ENCODE measurements around the gene TCFL5. TPM values are rescaled to one million over a fixed set of nuclear protein-coding genes. Genes with fewer than 3 reads are reported as not detected.
A peak's percentile ranks its signal among the peaks of the same experiment; 100 is the strongest.

TCFL5 gene
- total and polyA plus RNA-seq, 5 experiments from 2014 or later: 1.0 to 13.4 (median 2.1) TPM

DNA sequence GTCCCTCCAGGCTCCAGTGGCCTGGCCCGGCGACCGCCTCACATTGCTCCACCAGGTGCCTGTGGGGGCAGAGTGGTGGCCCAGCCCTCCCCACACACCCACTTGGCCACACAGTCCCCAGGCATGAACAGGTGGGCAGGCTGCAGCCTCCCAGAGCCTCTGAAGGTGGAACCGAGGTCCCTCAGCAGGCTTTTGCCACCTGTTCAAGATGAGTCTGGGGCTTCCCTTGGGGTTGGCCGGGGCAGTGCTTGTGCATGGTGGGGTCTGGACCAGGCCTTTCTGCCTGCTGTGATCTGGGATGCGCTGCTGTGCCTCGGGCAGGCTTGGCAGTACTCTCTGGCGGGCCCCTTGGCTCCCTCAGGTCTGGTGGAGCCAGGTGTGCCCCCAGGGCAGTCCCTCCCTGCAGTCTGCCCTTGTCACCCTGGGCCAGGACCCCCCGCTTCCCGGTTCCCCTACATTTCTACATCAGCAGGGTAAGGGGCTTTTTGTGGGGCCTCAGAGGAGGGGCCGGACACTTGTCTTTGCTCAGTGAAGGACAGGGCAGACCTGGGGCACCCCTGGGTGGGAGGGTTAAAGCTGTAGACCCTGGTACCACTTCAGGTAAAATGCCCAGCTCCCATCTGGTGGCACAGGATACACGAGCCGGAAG is 47.4 kb downstream of the TCFL5 start:
- peak overlapping the region in 5 of 10 donors; percentile 49 to 79 (median 65) for H3K27ac Mint-ChIP-seq
- peaks cover 10 to 17% (median 13%) of the 10 kb centered on the region in 4 donors for H3K4me1 Mint-ChIP-seq
- POLR2A ChIA-PET: interaction anchor here (0.7 to 4.1 kb wide), 4 partner anchors 11 to 41 kb away, joined by 3 to 17 read pairs (median 4); partner anchors contain the start of gene MRGBP
- H3K27me3 Mint-ChIP-seq: peaks cover 0 to 22% (median 2%) of the 10 kb centered on the region in 5 donors
- H3K4me3 Mint-ChIP-seq: peak overlapping the region in 2 of 10 donors; percentile 8 to 38
- no peak for DNase-seq
- ATAC-seq: no peak
- H3K36me3 Mint-ChIP-seq: peaks cover 0 to 28% (median under 1%) of the 10 kb centered on the region in 3 donors
- no peaks in the 10 kb centered on the region for H3K9me3 Mint-ChIP-seq

DNA sequence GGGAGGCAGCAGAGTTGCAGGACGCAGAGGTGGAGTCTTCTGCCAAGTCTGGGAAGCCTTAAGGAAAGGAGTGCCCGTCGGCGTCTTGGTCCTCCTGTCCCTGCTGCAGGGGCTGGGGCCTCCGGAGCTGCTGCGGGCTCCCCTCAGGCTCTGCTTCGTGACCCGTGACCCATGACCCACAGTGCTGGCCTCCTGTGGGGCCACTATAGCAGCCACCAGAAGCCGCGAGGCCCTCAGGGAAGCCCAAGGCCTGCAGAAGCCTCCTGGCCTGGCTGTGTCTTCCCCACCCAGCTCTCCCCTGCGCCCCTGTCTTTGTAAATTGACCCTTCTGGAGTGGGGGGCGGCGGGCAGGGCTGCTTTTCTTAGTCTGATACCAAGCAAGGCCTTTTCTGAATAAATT is 48.0 kb downstream of the TCFL5 start:
- POLR2A ChIA-PET: interaction anchor here (4.1 kb wide), 1 partner anchor 19 kb away, joined by 17 read pairs; no protein-coding TSS in a partner anchor
- no peak overlapping the region for H3K27ac Mint-ChIP-seq
- no peak overlapping the region for H3K4me3 Mint-ChIP-seq

DNA sequence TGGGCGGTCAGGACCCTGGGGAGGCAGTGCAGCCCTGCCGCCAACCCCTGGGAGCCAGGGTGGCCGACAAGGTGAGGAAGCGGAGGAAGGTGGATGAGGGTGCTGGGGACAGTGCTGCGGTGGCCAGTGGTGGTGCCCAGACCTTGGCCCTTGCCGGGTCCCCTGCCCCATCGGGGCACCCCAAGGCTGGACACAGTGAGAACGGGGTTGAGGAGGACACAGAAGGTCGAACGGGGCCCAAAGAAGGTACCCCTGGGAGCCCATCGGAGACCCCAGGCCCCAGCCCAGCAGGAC is 48.8 kb downstream of the TCFL5 start:
- Mint-ChIP-seq H3K9me3 (no peaks in the 10 kb centered on the region), H3K27me3 (peaks cover 0 to 15% (median 2%) of the 10 kb centered on the region in 5 donors), H3K4me1 (peaks cover 12 to 20% (median 16%) of the 10 kb centered on the region in 4 donors), H3K27ac (no peak overlapping the region), H3K4me3 (no peak overlapping the region), H3K36me3 (peaks cover 0 to 35% (median 6%) of the 10 kb centered on the region in 3 donors)
- no peak for ATAC-seq
- DNase-seq: no peak
- POLR2A ChIA-PET: interaction anchor here (4.1 kb wide), 1 partner anchor 19 kb away, joined by 17 read pairs; no protein-coding TSS in a partner anchor

More for the DNA sequence above, 48.0 kb downstream of the TCFL5 start:
- ATAC-seq (no peak), DNase-seq (no peak)
- Mint-ChIP-seq H3K27me3 (peaks cover 0 to 22% (median 2%) of the 10 kb centered on the region in 5 donors), H3K9me3 (no peaks in the 10 kb centered on the region), H3K4me1 (peaks cover 10 to 17% (median 13%) of the 10 kb centered on the region in 4 donors), H3K36me3 (peaks cover 0 to 31% (median 3%) of the 10 kb centered on the region in 3 donors)

DNA sequence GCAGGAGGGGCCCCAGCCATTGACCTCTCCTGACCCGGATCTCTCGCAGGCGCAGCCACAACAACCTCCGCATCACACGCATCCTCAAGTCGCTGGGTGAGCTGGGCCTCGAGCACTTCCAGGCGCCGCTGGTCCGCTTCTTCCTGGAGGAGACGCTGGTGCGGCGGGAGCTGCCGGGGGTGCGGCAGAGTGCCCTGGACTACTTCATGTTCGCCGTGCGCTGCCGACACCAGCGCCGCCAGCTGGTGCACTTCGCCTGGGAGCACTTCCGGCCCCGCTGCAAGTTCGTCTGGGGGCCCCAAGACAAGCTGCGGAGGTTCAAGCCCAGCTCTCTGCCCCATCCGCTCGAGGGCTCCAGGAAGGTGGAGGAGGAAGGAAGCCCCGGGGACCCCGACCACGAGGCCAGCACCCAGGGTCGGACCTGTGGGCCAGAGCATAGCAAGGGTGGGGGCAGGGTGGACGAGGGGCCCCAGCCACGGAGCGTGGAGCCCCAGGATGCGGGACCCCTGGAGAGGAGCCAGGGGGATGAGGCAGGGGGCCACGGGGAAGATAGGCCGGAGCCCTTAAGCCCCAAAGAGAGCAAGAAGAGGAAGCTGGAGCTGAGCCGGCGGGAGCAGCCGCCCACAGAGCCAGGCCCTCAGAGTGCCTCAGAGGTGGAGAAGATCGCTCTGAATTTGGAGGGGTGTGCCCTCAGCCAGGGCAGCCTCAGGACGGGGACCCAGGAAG is 49.3 kb downstream of the TCFL5 start:
- Mint-ChIP-seq H3K27me3 (peaks cover 0 to 12% (median 2%) of the 10 kb centered on the region in 5 donors), H3K36me3 (peaks cover 0 to 40% (median 6%) of the 10 kb centered on the region in 3 donors), H3K4me1 (peaks cover 14 to 24% (median 18%) of the 10 kb centered on the region in 4 donors), H3K4me3 (no peak overlapping the region), H3K9me3 (no peaks in the 10 kb centered on the region), H3K27ac (no peak overlapping the region)
- DNase-seq (no peak), ATAC-seq (no peak)
- POLR2A ChIA-PET: no interaction called here

DNA sequence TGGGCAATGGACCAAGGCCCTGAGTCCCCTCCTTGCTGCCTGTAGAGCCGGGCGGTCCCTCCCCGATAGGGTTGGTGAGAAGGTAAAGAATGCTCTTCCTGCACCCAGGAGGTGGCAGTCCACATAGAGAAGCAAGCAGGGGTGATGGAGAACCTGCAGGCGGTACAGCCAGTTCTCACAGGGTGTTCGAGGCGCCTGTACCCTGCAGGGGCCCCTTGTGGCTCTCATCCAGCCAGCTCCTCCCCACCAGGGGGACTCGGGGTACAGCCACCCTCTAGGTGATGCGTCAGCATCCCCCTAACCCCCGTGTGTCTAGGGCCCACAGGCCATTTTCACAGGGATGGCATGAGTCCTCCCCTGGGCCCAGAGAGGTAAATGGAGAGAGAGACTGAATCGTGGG is 49.9 kb downstream of the TCFL5 start:
- POLR2A ChIA-PET: interaction anchor here (1.2 kb wide), 1 partner anchor 18 kb away, joined by 4 read pairs; no protein-coding TSS in a partner anchor
- Mint-ChIP-seq H3K4me1 (peaks cover 16 to 30% (median 22%) of the 10 kb centered on the region in 4 donors), H3K27me3 (peaks cover 0 to 12% (median 2%) of the 10 kb centered on the region in 5 donors), H3K27ac (no peak overlapping the region), H3K9me3 (no peaks in the 10 kb centered on the region), H3K36me3 (peaks cover 0 to 40% (median 6%) of the 10 kb centered on the region in 3 donors), H3K4me3 (no peak overlapping the region)
- ATAC-seq: no peak
- no peak for DNase-seq

DNA sequence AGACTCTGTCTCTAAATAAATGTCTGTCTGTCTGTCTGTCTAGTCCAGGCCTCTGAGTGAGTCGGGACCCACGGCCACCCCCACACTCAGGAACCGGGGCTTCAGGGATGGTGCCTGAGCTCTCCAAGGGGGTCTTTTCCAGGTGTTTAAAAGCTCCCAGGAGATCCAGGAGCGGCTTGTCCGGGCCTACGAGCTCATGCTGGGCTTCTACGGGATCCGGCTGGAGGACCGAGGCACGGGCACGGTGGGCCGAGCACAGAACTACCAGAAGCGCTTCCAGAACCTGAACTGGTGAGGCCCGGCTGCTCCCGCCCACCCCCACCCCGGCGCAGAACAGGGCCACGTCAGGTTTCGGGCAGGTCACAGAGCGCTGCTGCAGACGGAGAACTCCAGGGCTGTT is 50.3 kb downstream of the TCFL5 start:
- POLR2A ChIA-PET: interaction anchor here (1.2 kb wide), 1 partner anchor 17 kb away, joined by 4 read pairs; no protein-coding TSS in a partner anchor
- Mint-ChIP-seq H3K27ac (no peak overlapping the region), H3K27me3 (peaks cover 0 to 10% (median 2%) of the 10 kb centered on the region in 5 donors), H3K4me3 (no peak overlapping the region), H3K4me1 (peaks cover 17 to 32% (median 26%) of the 10 kb centered on the region in 4 donors), H3K36me3 (peaks cover 0 to 40% (median 6%) of the 10 kb centered on the region in 3 donors), H3K9me3 (no peaks in the 10 kb centered on the region)
- DNase-seq (no peak), ATAC-seq (no peak)

DNA sequence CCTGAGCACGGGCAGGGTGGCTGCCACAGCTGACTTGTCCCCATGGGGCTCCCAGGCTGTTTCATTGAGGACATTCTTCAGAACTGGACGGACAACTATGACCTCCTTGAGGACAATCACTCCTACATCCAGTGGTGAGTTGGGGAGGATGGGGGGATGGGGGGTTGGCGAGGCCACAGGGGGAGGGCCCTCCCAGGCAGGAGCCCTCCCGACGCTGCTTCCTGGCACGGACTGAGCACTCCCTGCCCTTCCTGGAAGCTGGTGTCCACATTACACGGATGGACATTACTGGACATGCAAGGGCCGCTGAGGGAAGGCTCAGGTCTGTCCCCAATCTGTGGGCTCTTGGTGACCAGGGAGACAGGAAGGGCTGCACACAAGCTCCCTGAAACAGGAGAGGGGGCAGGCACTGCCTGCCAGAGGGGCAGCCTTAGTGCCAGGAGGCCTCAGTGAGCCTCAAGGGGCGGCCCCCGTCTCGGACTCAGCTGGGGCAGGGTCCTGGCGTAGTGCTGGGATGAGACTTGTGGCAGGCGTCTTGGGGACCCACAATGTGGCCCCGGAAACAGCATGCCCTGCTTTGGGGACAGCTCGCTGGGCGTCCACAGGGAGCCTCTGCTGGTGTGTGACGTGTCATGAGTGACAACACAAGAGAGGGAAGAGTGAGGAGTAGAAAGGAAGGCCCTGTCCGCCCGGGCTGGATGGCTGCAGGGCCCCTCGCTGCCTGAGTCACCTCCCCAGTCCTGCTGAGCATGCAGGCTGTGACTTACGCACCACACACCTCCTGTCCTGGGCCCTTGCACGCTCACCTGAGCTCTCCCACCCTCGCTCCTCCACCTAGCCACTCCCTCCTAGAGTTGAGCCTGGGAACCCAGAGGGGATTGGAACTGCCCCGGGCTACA is 51.8 kb downstream of the TCFL5 start:
- H3K4me1 Mint-ChIP-seq: peaks cover 14 to 29% (median 22%) of the 10 kb centered on the region in 4 donors
- no peaks in the 10 kb centered on the region for H3K9me3 Mint-ChIP-seq
- POLR2A ChIA-PET: interaction anchor here (1.4 to 8.4 kb wide), 3 partner anchors 14 to 140 kb away, joined by 3 to 145 read pairs (median 4); partner anchors contain the start of genes MRGBP and NTSR1
- H3K36me3 Mint-ChIP-seq: peaks cover 0 to 40% (median 6%) of the 10 kb centered on the region in 3 donors
- no peaks in the 10 kb centered on the region for H3K27me3 Mint-ChIP-seq
- peak overlapping the region in 1 of 10 donors; percentile 43 for H3K27ac Mint-ChIP-seq
- H3K4me3 Mint-ChIP-seq: peak overlapping the region in 1 of 10 donors; percentile 29
- DNase-seq (no peak), ATAC-seq (no peak)

DNA sequence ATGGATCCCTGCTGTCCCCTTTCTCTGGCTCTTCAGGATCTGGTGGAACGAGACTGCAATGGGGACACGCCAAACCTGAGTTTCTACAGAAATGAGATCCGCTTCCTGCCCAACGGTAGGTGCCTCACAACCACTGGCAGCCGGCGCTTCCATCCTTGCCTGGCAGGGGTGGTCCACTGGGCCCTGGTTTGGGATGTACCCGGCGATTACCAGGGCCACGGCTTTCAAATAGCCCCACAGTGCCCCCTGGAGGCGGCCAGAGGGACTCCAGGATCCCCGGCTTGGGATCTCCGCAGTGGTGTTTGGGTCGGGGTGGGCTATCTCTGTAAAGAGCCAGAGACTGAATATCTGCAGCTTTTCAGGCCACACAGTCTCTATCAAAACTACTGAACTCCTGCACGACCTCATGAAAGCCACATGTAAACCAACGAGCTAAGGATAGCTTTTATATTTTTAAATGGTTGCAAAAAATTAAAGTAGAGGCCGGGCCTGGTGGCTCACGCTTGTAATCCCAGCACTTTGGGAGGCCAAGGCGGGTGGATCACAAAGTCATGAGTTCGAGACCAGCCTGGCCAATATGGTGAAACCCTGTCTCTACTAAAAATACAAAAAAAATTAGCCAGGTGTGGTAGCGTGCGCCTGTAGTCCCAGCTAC is 53.3 kb downstream of the TCFL5 start:
- peak; percentile 56 to 86 (median 77) for DNase-seq
- peak; percentile 35 to 56 for ATAC-seq
- no peaks in the 10 kb centered on the region for H3K27me3 Mint-ChIP-seq
- H3K36me3 Mint-ChIP-seq: peaks cover 0 to 40% (median 6%) of the 10 kb centered on the region in 3 donors
- H3K4me3 Mint-ChIP-seq: peak overlapping the region; percentile 31 to 81 (median 60)
- no peaks in the 10 kb centered on the region for H3K9me3 Mint-ChIP-seq
- peaks cover 17 to 35% (median 28%) of the 10 kb centered on the region in 4 donors for H3K4me1 Mint-ChIP-seq
- POLR2A ChIA-PET: interaction anchor here (0.7 to 8.4 kb wide), 9 partner anchors 13 to 1236 kb away, joined by 3 to 145 read pairs (median 3); partner anchors contain the start of genes MRGBP and NTSR1
- H3K27ac Mint-ChIP-seq: peak overlapping the region in 9 of 10 donors; percentile 72 to 85 (median 80)

DNA sequence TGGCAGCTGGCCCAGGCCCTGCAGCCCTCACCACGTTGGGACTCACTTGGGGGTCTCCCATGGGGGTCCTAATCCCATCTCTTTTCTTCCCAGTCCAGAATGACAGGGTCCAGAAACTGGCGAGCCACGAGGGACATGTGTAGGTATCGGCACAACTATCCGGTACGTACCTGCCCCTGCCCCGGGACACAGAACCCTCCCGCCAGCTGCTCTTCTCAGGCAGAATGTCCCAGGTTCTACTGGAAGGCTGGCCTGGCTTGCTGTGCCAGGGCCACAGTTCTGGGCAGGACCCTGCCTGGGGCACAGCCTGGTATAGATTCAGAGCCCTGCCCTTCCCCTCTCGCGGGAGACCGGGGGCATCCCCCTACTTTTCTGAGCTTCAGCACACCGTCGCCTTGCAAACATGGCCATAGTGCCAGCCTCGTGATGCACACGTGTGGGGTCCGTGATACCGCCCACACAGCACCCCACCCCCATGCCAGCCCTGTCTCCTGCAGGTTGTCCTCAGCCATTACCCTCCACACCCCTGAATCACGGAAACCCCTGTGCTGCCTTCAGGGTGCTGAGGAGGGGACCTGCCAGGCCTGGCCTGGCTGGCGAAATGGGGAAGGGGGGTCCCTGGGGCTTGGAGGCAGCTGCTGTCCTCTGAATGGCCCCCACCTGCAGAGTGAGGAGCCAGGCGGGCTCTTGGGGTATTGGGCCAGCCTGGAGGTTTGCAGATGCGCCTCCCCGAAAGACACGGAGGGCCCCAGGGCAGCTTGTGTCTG is 54.0 kb downstream of the TCFL5 start:
- DNase-seq: no peak
- ATAC-seq: no peak
- H3K36me3 Mint-ChIP-seq: peaks cover 0 to 38% (median 6%) of the 10 kb centered on the region in 3 donors
- H3K4me3 Mint-ChIP-seq: peak overlapping the region in 8 of 10 donors; percentile 31 to 80 (median 50)
- H3K27ac Mint-ChIP-seq: peak overlapping the region in 5 of 10 donors; percentile 49 to 78 (median 72)
- H3K27me3 Mint-ChIP-seq: no peaks in the 10 kb centered on the region
- H3K4me1 Mint-ChIP-seq: peaks cover 17 to 39% (median 30%) of the 10 kb centered on the region in 4 donors
- POLR2A ChIA-PET: interaction anchor here (0.8 to 8.4 kb wide), 7 partner anchors 12 to 308 kb away, joined by 3 to 145 read pairs (median 3); partner anchors contain the start of genes MRGBP and NTSR1
- H3K9me3 Mint-ChIP-seq: no peaks in the 10 kb centered on the region

DNA sequence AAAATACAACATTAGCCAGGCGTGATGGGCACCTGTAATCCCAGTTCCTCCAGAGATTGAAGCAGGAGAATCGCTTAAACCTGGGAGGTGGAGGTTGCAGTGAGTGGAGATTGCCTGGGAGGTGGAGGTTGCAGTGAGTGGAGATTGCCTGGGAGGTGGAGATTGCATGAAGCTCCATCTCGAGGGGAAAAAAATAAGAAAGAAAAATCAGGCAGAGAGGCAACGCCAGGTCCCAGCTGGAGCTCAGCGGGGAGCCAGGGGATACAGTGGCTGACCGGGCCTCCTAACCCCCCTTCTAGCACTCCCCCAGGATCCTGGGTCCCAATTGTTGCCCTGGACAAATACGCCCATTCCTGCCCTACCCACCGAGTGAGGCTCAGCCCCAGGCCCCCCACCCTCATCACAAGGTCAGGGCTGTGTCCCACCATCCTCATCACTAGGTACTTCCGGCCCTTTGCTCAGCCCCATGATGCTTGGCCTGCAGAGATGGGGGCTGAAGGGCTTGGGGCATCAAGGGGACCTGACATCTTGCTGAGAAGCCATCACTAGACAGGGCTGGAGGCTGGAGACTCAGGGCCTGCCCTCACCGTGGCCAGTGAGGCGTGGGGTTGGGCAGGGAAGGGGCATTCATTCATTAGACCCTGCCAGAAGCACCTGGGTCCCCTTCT is 55.1 kb downstream of the TCFL5 start:
- no peak for ATAC-seq
- no peaks in the 10 kb centered on the region for H3K9me3 Mint-ChIP-seq
- peaks cover 0 to 29% (median 6%) of the 10 kb centered on the region in 3 donors for H3K36me3 Mint-ChIP-seq
- peak overlapping the region; percentile 65 to 87 (median 76) for H3K4me3 Mint-ChIP-seq
- no peaks in the 10 kb centered on the region for H3K27me3 Mint-ChIP-seq
- POLR2A ChIA-PET: interaction anchor here (8.4 kb wide), 1 partner anchor 11 kb away, joined by 145 read pairs; the partner anchor contains the start of gene MRGBP
- peak overlapping the region; percentile 37 to 89 (median 72) for H3K27ac Mint-ChIP-seq
- H3K4me1 Mint-ChIP-seq: peaks cover 14 to 39% (median 30%) of the 10 kb centered on the region in 4 donors
- no peak for DNase-seq

Data from naive thymus-derived CD8-positive, alpha-beta T cell (primary cell).